WTC11 (cell line): ENCODE results near the gene RNU1-2.
"Not testable (repeated sequence)": the region's sequence is repeated elsewhere in the genome, so short reads cannot be mapped to it uniquely, and the experiment has no call there.

Source experiments
- CREB1 ChIP-seq: sonication (generic); formaldehyde crosslinking; IDR thresholded peaks from 2 replicates; pipeline ENCODE4 v1.8.0; 2023; ENCODE audit warnings: mild to moderate bottlenecking, missing genetic modification reagents
- CREM ChIP-seq: sonication (generic); formaldehyde crosslinking; IDR thresholded peaks from 2 replicates; pipeline ENCODE4 v1.8.1; 2022; ENCODE audit warnings: mild to moderate bottlenecking, missing genetic modification reagents, moderate library complexity
- E2F4 ChIP-seq: sonication (generic); formaldehyde crosslinking; IDR thresholded peaks from 2 replicates; pipeline ENCODE4 v1.8.1; 2022; ENCODE audit warnings: low read depth, mild to moderate bottlenecking, moderate library complexity, missing genetic modification reagents, borderline replicate concordance
- EMX1 ChIP-seq: fragments of 250-450 bp; sonication (Bioruptor Pico); IDR thresholded peaks from 2 replicates; pipeline ENCODE4 v1.8.0; 2021; ENCODE audit warnings: mild to moderate bottlenecking
- NFYB ChIP-seq: sonication (generic); formaldehyde crosslinking; conservative IDR thresholded peaks from 2 replicates; pipeline ENCODE4 v1.8.0; 2022; ENCODE audit warnings: low read depth, missing genetic modification reagents
- TCF7 ChIP-seq: sonication (generic); formaldehyde crosslinking; IDR thresholded peaks from 2 replicates; pipeline ENCODE4 v1.8.0; 2022; ENCODE audit warnings: mild to moderate bottlenecking, low read depth, missing genetic modification reagents, moderate library complexity
- ZBTB21 ChIP-seq: sonication (generic); formaldehyde crosslinking; IDR thresholded peaks from 2 replicates; pipeline ENCODE4 v1.8.1; 2023; ENCODE audit warnings: mild to moderate bottlenecking, missing genetic modification reagents, borderline replicate concordance
- ZNF263 ChIP-seq: sonication (generic); formaldehyde crosslinking; IDR thresholded peaks from 2 replicates; pipeline ENCODE4 v1.8.1; 2022; ENCODE audit warnings: low read depth, mild to moderate bottlenecking, moderate library complexity, missing genetic modification reagents
- TF ChIP-seq, protein P1 (sequence below): fragments of 200-600 bp; IDR thresholded peaks from 2 replicates; pipeline ENCODE4 v1.8.0; 2022; ENCODE audit warnings: antibody characterized with exemption
- TF ChIP-seq, protein P2 (sequence below): sonication (generic); formaldehyde crosslinking; IDR thresholded peaks from 2 replicates; pipeline ENCODE4 v1.8.1; 2023; ENCODE audit warnings: mild to moderate bottlenecking, missing genetic modification reagents

- TF ChIP-seq TCF7; ZBTB21 (CRISPR knock-in tag); CREM (CRISPR knock-in tag); EMX1 (CRISPR knock-in tag); ZNF263 (CRISPR knock-in tag); NFYB; E2F4 (CRISPR knock-in tag); CREB1: not testable (repeated sequence)
- TF ChIP-seq, protein P1, sequence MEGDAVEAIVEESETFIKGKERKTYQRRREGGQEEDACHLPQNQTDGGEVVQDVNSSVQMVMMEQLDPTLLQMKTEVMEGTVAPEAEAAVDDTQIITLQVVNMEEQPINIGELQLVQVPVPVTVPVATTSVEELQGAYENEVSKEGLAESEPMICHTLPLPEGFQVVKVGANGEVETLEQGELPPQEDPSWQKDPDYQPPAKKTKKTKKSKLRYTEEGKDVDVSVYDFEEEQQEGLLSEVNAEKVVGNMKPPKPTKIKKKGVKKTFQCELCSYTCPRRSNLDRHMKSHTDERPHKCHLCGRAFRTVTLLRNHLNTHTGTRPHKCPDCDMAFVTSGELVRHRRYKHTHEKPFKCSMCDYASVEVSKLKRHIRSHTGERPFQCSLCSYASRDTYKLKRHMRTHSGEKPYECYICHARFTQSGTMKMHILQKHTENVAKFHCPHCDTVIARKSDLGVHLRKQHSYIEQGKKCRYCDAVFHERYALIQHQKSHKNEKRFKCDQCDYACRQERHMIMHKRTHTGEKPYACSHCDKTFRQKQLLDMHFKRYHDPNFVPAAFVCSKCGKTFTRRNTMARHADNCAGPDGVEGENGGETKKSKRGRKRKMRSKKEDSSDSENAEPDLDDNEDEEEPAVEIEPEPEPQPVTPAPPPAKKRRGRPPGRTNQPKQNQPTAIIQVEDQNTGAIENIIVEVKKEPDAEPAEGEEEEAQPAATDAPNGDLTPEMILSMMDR = not testable (repeated sequence)
- TF ChIP-seq, protein P2, sequence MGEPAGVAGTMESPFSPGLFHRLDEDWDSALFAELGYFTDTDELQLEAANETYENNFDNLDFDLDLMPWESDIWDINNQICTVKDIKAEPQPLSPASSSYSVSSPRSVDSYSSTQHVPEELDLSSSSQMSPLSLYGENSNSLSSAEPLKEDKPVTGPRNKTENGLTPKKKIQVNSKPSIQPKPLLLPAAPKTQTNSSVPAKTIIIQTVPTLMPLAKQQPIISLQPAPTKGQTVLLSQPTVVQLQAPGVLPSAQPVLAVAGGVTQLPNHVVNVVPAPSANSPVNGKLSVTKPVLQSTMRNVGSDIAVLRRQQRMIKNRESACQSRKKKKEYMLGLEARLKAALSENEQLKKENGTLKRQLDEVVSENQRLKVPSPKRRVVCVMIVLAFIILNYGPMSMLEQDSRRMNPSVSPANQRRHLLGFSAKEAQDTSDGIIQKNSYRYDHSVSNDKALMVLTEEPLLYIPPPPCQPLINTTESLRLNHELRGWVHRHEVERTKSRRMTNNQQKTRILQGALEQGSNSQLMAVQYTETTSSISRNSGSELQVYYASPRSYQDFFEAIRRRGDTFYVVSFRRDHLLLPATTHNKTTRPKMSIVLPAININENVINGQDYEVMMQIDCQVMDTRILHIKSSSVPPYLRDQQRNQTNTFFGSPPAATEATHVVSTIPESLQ (CRISPR knock-in tag) = not testable (repeated sequence)
Measured at GRCh38 chr1:16945512-16945911, 49.7 kb downstream of the RNU1-2 start.
